HepG2 (cell line): ENCODE data around the gene VEGFB. TPM values are rescaled to one million over a fixed set of nuclear protein-coding genes. Genes with fewer than 3 reads are reported as not detected.

Experiments
- ARNT ChIP-seq: fragments of 450-650 bp; IDR thresholded peaks from 2 replicates; pipeline ENCODE4 v1.6.1; 2017
- ARNTL ChIP-seq: sonication (generic); formaldehyde crosslinking; IDR thresholded peaks from 2 replicates; pipeline ENCODE4 v1.4.0; 2020; ENCODE audit warnings: mild to moderate bottlenecking, missing genetic modification reagents
- KAT2B ChIP-seq: fragments of 150-350 bp; IDR thresholded peaks from 2 replicates; pipeline ENCODE4 v1.6.1; 2014; ENCODE audit warnings: low read depth, low read length, borderline replicate concordance
- MEIS1 ChIP-seq: sonication (generic); formaldehyde crosslinking; IDR thresholded peaks from 2 replicates; pipeline ENCODE4 v1.9.0; 2021; ENCODE audit warnings: mild to moderate bottlenecking, missing genetic modification reagents, moderate library complexity, borderline replicate concordance
- NR1H2 ChIP-seq: sonication (generic); formaldehyde crosslinking; IDR thresholded peaks from 2 replicates; pipeline ENCODE4 v1.8.1; 2022; ENCODE audit warnings: low read depth, missing genetic modification reagents, borderline replicate concordance
- RFX3 ChIP-seq: IDR thresholded peaks from 2 replicates; pipeline ENCODE4 v1.6.1; 2016; ENCODE audit warnings: missing biosample characterization, missing genetic modification reagents
- SMC3 ChIP-seq: IDR thresholded peaks from 2 replicates; pipeline ENCODE4 v1.6.1; 2011; ENCODE audit warnings: low read length, improper control_type of control experiment
- TOPORS ChIP-seq: sonication (generic); formaldehyde crosslinking; IDR thresholded peaks from 2 replicates; pipeline ENCODE4 v1.8.0; 2023; ENCODE audit warnings: mild to moderate bottlenecking, missing genetic modification reagents
- ZFP41 ChIP-seq: sonication (generic); formaldehyde crosslinking; IDR thresholded peaks from 2 replicates; pipeline ENCODE4 v1.4.0; 2020; ENCODE audit warnings: mild to moderate bottlenecking, missing genetic modification reagents, borderline replicate concordance
- ZFP82 ChIP-seq: sonication (generic); formaldehyde crosslinking; IDR thresholded peaks from 2 replicates; pipeline ENCODE4 v1.5.1; 2020; ENCODE audit warnings: mild to moderate bottlenecking, missing genetic modification reagents, borderline replicate concordance
- ZNF205 ChIP-seq: IDR thresholded peaks from 2 replicates; pipeline ENCODE4 v1.6.1; 2018; ENCODE audit warnings: missing biosample characterization, missing genetic modification reagents
- ZNF282 ChIP-seq: fragments of 450-650 bp; IDR thresholded peaks from 2 replicates; pipeline ENCODE4 v1.6.1; 2018; ENCODE audit not compliant: partially characterized antibody
- ZNF350 ChIP-seq: sonication (generic); formaldehyde crosslinking; IDR thresholded peaks from 2 replicates; pipeline ENCODE4 v1.4.0; 2020; ENCODE audit warnings: mild to moderate bottlenecking, low read depth, missing genetic modification reagents, borderline replicate concordance
- ZNF615 ChIP-seq: sonication (generic); formaldehyde crosslinking; IDR thresholded peaks from 2 replicates; pipeline ENCODE4 v1.5.0; 2020; ENCODE audit warnings: mild to moderate bottlenecking, missing genetic modification reagents, borderline replicate concordance
- ZNF687 ChIP-seq: sonication (generic); formaldehyde crosslinking; IDR thresholded peaks from 2 replicates; pipeline ENCODE4 v1.5.1; 2020; ENCODE audit warnings: mild to moderate bottlenecking, missing genetic modification reagents, moderate library complexity
- ZSCAN31 ChIP-seq: sonication (generic); formaldehyde crosslinking; IDR thresholded peaks from 2 replicates; pipeline ENCODE4 v1.5.0; 2020; ENCODE audit warnings: low read depth, mild to moderate bottlenecking, missing genetic modification reagents
- polyA plus RNA-seq, 8 experiments: library from polyadenylated mRNA; depleted of rRNA in 3 of 8; stranded (reverse) in 7 of 8; unstranded in 1 of 8; fragments of >200 nt; fragmentation: Illumina TruSeq in 4 of 8; extraction: Trizol in 4 of 8; gene quantifications; 2 replicates each; pipeline versions ENCODE4 v1.2.1 to v1.2.3, GENCODE V29; 2011 to 2016; ENCODE audit warnings: low read depth in 4 of 8, missing spikeins in 1 of 8, mixed read lengths in 1 of 8; ENCODE audit not compliant: insufficient read depth in 1 of 8
- total RNA-seq, 5 experiments: library from RNA; depleted of rRNA; stranded (reverse); fragments of >200 nt; fragmentation: Illumina TruSeq; extraction: Trizol; gene quantifications; 2 replicates each; pipeline ENCODE4 v1.2.3, GENCODE V29; 2016; ENCODE audit warnings: low read depth in 1 of 5
- TF ChIP-seq, protein P1 (sequence below): sonication (generic); formaldehyde crosslinking; IDR thresholded peaks from 2 replicates; pipeline ENCODE4 v1.4.0; 2020; ENCODE audit warnings: mild to moderate bottlenecking, missing genetic modification reagents
- TF ChIP-seq, protein P2 (sequence below): sonication (generic); formaldehyde crosslinking; IDR thresholded peaks from 2 replicates; pipeline ENCODE4 v1.5.1; 2020; ENCODE audit warnings: missing genetic modification reagents, mild to moderate bottlenecking, borderline replicate concordance
- TF ChIP-seq, protein P3 (sequence below): sonication (generic); formaldehyde crosslinking; conservative IDR thresholded peaks from 2 replicates; pipeline ENCODE4 v1.4.0; 2020; ENCODE audit warnings: mild to moderate bottlenecking, missing genetic modification reagents, moderate library complexity
- TF ChIP-seq, protein P4 (sequence below): sonication (generic); formaldehyde crosslinking; IDR thresholded peaks from 2 replicates; pipeline ENCODE4 v1.8.0; 2022; ENCODE audit warnings: mild to moderate bottlenecking, missing genetic modification reagents, moderate library complexity

The VEGFB gene
- total and polyA plus RNA-seq, 2 of the 13 experiments (the other 11 are each of a cell fraction or from before 2014, with no cell fraction given), result 9.0 to 11.3 TPM

DNA sequence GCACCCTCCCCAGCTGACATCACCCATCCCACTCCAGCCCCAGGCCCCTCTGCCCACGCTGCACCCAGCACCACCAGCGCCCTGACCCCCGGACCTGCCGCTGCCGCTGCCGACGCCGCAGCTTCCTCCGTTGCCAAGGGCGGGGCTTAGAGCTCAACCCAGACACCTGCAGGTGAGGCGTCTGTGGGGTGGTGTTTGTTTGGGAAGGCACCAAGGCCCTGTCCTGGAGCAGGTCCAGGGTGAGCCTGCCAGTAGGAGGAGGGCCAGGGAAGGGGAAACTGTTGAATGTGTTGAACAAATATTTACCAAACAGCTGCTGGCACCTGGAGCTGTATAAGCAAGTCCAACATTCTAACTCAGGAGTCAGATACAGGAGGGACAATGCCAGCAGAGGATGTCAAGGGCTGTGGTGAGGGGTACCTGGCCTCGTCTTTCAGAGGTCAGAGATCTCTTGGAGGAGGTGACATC lies 3.1 kb downstream of the VEGFB start (continued):
- TF ChIP-seq ZNF687 (CRISPR knock-in tag), result peak; percentile 90
- TF ChIP-seq ZSCAN31 (CRISPR knock-in tag), result no peak
- TF ChIP-seq, protein P1, sequence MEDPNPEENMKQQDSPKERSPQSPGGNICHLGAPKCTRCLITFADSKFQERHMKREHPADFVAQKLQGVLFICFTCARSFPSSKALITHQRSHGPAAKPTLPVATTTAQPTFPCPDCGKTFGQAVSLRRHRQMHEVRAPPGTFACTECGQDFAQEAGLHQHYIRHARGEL (CRISPR knock-in tag), result no peak
- TF ChIP-seq ZNF615, result no peak
- TF ChIP-seq NR1H2, result no peak
- peak; percentile 81 for TF ChIP-seq RFX3 (CRISPR knock-in tag)
- TF ChIP-seq, protein P2, sequence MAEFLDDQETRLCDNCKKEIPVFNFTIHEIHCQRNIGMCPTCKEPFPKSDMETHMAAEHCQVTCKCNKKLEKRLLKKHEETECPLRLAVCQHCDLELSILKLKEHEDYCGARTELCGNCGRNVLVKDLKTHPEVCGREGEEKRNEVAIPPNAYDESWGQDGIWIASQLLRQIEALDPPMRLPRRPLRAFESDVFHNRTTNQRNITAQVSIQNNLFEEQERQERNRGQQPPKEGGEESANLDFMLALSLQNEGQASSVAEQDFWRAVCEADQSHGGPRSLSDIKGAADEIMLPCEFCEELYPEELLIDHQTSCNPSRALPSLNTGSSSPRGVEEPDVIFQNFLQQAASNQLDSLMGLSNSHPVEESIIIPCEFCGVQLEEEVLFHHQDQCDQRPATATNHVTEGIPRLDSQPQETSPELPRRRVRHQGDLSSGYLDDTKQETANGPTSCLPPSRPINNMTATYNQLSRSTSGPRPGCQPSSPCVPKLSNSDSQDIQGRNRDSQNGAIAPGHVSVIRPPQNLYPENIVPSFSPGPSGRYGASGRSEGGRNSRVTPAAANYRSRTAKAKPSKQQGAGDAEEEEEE (CRISPR knock-in tag), result no peak
- no peak for TF ChIP-seq ZNF282
- TF ChIP-seq KAT2B, result no peak
- TF ChIP-seq ARNT, result no peak
- TF ChIP-seq ZFP82 (CRISPR knock-in tag), result no peak
- TF ChIP-seq, protein P3, sequence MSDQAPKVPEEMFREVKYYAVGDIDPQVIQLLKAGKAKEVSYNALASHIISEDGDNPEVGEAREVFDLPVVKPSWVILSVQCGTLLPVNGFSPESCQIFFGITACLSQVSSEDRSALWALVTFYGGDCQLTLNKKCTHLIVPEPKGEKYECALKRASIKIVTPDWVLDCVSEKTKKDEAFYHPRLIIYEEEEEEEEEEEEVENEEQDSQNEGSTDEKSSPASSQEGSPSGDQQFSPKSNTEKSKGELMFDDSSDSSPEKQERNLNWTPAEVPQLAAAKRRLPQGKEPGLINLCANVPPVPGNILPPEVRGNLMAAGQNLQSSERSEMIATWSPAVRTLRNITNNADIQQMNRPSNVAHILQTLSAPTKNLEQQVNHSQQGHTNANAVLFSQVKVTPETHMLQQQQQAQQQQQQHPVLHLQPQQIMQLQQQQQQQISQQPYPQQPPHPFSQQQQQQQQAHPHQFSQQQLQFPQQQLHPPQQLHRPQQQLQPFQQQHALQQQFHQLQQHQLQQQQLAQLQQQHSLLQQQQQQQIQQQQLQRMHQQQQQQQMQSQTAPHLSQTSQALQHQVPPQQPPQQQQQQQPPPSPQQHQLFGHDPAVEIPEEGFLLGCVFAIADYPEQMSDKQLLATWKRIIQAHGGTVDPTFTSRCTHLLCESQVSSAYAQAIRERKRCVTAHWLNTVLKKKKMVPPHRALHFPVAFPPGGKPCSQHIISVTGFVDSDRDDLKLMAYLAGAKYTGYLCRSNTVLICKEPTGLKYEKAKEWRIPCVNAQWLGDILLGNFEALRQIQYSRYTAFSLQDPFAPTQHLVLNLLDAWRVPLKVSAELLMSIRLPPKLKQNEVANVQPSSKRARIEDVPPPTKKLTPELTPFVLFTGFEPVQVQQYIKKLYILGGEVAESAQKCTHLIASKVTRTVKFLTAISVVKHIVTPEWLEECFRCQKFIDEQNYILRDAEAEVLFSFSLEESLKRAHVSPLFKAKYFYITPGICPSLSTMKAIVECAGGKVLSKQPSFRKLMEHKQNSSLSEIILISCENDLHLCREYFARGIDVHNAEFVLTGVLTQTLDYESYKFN (CRISPR knock-in tag), result peak; percentile 88
- TF ChIP-seq, protein P4, sequence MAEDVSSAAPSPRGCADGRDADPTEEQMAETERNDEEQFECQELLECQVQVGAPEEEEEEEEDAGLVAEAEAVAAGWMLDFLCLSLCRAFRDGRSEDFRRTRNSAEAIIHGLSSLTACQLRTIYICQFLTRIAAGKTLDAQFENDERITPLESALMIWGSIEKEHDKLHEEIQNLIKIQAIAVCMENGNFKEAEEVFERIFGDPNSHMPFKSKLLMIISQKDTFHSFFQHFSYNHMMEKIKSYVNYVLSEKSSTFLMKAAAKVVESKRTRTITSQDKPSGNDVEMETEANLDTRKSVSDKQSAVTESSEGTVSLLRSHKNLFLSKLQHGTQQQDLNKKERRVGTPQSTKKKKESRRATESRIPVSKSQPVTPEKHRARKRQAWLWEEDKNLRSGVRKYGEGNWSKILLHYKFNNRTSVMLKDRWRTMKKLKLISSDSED (CRISPR knock-in tag), result no peak
- TF ChIP-seq ZNF350 (CRISPR knock-in tag), result peak; percentile 62; the same call in 1 of the 2 replicates
- TF ChIP-seq ZNF205 (CRISPR knock-in tag), result no peak
- peak; percentile 46; the same call in 1 of the 2 replicates for TF ChIP-seq MEIS1 (CRISPR knock-in tag)
- no peak for TF ChIP-seq SMC3
- TF ChIP-seq TOPORS, result no peak
- peak; percentile 78 for TF ChIP-seq ARNTL (CRISPR knock-in tag)
- TF ChIP-seq ZFP41 (CRISPR knock-in tag), result no peak
